ENCODE measurements around the gene ANKFY1.

ANKFY1 gene, protein sequence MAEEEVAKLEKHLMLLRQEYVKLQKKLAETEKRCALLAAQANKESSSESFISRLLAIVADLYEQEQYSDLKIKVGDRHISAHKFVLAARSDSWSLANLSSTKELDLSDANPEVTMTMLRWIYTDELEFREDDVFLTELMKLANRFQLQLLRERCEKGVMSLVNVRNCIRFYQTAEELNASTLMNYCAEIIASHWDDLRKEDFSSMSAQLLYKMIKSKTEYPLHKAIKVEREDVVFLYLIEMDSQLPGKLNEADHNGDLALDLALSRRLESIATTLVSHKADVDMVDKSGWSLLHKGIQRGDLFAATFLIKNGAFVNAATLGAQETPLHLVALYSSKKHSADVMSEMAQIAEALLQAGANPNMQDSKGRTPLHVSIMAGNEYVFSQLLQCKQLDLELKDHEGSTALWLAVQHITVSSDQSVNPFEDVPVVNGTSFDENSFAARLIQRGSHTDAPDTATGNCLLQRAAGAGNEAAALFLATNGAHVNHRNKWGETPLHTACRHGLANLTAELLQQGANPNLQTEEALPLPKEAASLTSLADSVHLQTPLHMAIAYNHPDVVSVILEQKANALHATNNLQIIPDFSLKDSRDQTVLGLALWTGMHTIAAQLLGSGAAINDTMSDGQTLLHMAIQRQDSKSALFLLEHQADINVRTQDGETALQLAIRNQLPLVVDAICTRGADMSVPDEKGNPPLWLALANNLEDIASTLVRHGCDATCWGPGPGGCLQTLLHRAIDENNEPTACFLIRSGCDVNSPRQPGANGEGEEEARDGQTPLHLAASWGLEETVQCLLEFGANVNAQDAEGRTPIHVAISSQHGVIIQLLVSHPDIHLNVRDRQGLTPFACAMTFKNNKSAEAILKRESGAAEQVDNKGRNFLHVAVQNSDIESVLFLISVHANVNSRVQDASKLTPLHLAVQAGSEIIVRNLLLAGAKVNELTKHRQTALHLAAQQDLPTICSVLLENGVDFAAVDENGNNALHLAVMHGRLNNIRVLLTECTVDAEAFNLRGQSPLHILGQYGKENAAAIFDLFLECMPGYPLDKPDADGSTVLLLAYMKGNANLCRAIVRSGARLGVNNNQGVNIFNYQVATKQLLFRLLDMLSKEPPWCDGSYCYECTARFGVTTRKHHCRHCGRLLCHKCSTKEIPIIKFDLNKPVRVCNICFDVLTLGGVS

DNA sequence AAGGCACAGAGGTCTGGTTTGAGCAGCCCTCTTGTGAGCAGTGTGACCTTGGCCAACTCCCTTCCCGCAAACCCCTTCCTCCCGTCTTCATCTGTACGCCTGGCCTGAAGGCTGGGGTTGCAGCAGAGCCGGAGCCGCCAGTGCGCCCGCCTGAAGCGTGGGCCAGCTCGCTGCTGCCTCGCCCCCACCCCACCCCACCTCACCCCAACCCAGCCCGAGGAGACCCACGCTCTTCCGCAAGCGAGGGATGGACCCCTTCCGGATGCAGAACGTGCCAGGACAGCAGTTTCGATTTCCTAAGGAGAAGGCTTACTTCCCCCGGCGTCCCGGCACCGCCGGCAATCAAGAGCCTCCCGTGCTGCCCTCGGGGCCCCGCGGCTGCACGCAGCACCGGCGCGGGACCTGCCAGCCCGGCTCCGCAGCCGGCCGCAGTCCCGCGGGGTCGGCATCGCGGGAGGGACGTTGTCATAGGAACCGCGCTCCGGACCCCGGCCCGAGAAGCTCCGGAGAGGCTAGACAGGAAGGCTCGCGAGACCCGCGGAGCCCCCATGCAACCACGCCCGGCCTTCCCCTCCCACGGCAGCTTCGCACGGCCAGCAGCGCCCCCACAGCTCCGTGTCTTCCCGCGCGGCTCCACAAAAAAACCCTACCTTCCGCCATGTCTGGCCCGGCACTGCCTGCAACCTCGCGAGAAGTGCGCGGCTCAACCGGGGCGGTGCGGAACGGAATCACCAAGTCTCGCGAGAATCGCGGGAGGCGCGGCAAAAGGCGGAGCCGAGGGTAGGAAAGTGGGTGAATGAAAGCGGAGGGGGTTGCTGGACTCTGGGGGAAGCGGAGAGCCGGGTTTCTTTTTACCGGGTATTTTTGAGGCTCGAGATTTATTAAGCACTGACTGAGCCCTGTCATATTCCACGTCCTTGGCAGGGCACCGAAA lies at the start of gene ANKFY1:
Gene ANKFY1 (minus strand): TSS at position 698 of the 934 bp plus-strand sequence. CDS start 38 bp downstream, at position 660.
- DNase-seq (ENCODE audit: low read depth) = peak; percentile 97

DNA sequence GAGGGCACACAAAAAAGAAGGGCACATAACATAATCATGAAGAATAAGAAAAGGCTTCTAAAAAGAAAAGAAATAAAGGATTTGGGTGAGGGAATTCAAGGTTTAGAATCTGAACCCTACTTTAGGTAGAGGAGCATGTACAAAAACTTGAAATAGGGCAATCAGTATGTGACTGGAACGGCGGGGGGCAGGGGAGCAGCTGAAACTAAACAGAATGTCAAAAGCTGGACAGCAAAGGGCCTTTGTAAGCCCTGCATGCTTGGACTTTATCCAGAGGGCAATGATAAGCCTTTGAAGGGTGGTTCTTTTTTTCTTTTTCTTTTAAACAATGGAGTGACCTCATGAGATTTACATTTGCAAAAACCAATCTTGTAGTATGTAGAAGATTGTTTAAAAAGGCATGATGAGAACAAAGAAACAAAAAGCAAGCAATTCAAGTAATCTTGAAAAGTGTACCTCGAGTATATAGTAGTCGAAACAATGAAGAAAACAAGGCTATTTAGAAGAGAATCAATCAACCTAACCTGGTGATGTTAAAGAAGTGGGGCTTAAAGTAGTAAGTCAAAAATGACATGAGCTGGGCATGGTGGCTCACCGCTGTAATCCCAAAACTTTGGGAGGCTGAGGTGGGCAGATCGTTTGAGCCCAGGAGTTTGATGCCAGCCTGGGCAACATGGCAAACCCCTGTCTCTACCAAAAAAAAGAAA lies 46.7 kb upstream of the ANKFY1 start:
- no peak for DNase-seq (ENCODE audit: low read depth)

DNA sequence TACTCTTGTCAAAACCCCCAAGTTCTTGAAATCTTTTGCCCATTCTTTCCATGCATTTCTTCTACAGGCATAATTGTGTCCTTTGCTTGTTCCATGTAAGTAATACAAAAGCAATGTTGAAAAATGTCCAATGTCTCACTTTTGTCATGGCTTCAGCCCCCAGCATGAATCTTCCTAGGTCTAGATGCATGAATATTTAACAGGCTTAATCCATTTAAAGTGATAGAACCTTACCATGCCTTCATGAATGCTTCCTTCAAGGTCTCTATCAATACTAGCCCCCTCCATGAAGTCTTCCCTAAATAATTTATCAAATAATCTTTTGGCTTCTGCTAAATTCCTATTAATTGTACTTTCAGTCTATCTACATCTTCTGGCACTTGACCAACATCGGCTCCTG lies 46.1 kb upstream of the ANKFY1 start:
- no peak for DNase-seq (ENCODE audit: low read depth)

DNA sequence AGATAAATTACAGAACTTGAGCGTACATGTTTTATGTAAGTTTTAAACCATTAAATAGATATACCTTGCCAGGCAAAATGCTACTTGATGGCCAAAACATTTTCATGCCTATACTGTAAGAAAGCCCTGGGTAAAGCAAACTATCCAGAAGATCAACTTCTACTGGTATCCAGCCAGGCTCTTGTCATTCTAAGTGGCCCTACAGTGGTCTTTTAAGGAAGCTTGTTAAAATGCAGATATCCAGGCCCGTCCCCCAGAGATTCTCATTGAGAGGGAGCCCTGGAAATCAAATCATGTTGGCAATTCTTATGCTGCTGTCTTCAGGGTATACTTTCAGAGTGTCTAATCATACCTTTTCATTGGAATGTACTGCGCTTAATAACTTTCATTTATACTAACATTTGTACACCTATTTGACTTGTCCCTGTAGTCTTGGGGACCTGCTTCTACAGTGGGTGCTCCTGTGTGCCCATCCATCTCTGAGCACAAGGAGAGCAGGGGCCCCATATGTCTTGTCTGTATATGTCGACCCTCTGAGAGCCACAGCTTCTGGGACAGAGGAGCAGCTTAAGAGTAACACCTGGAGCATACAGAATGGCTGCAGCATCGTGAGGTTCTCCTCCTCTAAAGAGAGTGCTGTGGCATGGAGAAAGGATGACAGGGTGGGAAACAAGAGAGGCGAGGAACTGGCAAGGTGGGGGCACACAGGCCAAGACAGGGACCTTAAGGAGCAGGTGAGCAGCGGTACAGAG lies 43.6 kb upstream of the ANKFY1 start:
- DNase-seq (ENCODE audit: low read depth) = no peak

DNA sequence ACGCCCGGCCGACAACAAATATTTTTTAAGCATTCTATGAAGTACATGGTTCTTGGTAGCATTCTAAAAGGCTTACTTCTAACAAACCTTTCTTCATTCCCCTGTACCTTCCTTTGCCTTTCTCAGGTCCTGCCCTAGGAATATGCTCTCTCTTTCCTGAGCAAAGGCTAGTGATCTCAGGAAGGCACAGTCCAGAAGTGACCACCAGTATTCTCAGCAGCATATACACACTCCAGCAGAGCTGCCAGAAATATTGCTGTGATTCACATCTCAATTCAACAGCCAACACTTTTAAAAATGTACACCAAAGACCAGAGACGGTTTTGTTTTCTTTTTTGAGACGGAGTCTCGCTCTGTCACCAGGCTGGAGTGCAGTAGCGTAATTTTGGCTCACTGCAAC lies 41.4 kb upstream of the ANKFY1 start:
- DNase-seq (ENCODE audit: low read depth) = no peak

DNA sequence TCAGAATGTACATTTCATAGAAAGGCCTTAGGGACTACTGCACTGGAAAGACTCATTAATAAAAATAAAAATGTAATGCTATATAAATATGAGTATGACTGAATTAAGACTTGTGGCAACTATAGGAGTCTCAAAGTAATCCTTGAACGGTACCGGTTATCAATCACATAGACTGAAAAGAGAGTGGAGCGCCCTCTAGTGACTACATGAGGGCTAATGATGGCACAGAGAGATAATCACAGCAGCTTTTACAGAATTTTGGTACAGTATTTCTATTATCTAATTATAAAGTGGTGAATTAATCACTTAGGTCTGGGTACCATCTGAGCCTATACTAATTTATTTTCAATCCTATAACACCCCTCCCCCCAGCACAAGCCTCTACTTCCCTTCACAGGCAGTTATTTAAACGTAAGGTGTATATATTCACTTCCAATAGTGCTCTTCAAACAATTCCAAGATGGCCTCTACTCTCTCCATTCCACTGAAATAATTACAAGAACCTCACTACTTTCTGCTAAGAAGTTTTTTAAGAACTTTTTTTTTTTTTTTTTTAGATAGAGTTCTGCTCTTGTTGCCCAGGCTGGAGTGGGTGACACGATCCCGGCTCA lies 40.7 kb upstream of the ANKFY1 start:
- DNase-seq (ENCODE audit: low read depth) = peak; percentile 25

DNA sequence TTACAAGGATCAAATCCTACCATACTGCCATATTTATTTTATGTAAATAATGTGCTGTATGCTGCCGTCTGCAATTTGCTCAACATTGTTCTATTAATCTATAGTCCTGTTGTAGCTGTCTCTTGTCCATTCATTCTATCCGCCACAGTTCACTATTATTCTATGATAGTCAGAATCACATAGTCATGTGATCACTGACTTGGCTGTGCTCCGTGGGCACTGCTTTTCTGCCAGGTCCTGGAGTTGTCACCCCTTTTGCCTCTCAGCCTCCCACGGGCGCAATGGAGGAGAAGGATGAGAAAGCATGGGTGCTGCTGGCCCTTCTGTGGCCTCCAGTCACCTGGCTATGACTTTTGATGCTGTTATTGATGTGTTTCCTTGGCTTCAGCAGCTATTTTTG lies 37.3 kb upstream of the ANKFY1 start:
- no peak for DNase-seq (ENCODE audit: low read depth)

DNA sequence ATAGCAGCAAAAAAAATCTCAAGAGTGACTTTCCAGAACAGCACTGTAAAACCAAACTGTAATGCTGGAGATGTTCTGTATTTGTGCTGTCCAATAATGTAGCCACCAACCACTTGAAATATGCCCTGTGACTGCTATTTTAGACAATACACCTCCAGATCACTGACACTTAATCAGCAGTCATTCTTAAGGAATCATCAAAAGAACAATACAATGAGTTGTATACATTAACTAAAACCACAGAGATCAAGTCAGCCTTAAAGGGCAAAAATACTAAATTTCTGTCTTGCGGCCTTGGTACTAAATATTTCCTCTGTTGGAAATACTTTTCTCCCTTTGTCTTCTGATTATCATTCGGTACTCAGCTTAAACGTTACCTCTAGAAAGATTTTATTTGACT lies 33.6 kb upstream of the ANKFY1 start:
- DNase-seq (ENCODE audit: low read depth) = no peak

DNA sequence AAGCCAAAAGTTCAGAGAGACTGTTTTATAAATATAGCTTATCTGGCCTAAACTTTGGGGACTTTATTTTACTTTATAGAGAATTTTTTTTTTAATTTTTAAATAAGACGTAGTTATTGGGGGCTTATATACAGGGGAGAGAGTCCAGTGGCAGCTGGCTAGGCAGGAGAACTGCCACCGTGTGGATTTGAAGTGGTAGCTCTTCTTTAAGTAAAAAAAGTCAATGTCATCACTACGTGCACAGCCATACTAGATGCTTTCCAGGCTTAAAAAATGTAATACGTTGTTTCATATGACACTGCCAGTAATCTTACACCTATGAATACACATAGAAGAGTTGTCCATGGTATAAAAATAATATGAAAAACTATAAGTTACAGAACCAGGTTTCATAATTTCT lies 31.9 kb upstream of the ANKFY1 start:
- DNase-seq (ENCODE audit: low read depth) = no peak

DNA sequence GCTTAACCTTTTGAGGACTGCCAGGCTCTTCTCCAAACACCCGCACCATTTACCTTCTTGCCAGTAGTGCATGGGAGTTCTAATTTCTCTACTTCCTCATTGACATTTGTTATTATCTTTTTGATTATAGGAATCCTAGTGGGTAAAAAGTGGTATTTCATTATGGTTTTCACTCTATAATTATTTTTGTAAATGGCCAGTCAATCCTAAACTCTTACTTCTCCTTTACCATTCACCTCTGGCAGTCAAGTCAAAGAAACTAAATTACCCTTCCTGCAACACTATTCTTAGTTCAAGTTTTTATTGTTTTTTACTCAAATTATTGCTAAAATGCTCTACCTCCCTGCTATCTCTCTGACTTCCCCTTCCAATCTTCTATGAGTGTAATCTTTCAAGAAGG lies 29.8 kb upstream of the ANKFY1 start:
- no peak for DNase-seq (ENCODE audit: low read depth)

DNA sequence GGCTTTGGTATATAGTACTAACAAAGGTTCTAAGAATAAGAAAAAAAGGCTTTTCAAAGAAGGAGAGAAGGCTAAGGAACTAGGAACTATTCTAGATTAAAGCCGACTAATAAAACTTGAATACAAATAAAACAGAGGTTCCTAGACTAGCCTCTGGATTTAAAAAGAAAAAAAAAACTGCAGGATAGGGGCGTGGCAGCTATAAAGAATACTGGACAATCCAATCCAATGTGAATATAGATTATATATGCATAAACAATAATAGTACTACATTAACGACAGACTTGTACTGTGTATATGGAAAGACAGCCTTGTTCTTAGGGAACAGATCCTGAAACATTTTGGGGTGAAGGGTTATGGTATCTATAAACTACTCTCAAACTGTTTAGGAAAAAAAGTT lies 23.9 kb upstream of the ANKFY1 start:
- DNase-seq (ENCODE audit: low read depth) = no peak

DNA sequence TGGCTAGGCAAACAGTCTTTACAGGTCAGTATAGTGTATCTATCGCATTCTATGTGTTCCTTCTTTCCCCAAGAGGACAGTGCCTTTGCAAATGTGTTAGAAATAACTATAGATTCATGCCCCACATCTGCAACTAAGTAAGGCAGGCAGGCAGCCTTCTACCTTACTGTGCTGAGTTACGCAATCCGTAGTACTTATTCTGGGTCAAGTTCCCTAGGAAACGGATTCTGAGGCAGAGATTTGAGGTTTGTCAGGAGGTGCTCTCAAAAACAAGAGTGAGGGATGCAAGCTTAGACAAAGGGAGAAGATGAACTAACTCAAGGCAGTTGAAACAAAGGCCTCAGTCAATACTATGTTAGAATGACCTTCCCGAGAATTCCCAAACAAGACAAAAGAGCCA lies 12.7 kb upstream of the ANKFY1 start:
- DNase-seq (ENCODE audit: low read depth) = no peak

DNA sequence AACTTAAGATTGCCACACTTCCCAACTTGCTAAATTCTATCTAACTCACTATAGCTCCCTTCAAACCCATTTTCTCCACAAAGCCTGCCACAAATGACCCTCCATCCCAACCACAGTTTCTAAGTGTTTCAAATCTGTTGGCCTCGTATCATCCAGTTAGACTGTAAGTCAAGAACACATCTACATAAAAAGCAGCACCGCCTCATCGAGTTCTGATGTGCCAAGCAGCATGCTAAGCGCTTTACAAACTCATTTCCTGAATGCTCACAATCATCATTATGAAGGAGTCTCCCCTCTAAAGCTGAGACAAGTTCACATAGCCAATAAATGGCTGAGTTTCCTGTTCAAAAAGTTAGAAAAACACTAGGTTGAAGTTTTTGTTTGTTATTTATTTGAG lies 9.2 kb upstream of the ANKFY1 start:
- no peak for DNase-seq (ENCODE audit: low read depth)

DNA sequence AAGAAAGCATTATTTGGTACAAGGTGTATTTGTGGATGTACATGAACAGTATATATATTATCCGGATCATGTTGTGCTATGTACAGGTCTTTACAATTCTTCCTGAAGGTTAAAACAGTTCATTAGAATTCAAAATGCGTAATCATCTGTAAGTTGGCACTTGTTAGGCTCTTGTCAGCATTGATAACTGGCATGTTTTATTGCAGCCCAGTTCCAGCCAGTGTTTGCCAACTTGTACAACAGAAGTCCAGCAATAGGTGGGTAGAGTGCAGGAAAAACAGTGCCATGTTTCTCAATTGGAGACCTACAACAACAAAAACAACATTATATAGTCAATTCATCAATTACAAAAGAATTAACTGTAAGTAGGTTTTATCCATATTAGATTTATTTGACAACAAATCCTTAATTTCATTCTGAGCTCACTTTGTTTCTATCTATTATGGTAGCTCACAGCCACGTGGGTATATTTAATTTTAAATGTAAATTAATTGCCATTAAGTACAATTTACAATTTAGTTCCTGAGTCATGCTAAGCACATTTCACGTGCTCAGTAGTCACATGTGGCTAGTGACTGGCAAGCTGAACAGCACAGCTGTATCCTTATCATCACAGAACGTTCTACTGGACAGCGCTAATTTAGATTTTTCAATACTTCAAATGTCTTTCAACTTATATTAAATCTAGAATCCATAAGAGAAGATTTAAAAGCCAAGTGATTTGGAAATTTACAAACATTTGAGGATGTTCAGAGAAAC lies 8.6 kb upstream of the ANKFY1 start:
- DNase-seq (ENCODE audit: low read depth) = no peak

DNA sequence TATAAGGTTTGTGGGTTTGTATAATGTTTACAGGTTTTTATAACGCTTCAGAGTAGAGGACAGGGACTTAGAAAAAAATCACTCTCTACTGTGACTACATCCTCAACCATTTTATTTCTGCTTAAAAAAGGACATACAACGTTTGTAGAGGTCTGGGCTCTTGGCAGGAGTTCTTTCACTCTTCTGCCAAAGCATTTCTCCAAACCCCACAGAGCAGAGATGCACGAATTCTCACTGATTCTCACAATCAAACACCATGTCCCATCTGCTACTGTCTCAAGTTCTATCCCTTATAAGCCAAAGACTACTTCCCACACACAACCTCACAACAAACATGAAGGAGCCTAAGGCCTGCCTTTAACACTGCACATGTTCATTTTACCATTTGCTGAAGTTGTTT lies 7.0 kb upstream of the ANKFY1 start:
- DNase-seq (ENCODE audit: low read depth) = no peak

DNA sequence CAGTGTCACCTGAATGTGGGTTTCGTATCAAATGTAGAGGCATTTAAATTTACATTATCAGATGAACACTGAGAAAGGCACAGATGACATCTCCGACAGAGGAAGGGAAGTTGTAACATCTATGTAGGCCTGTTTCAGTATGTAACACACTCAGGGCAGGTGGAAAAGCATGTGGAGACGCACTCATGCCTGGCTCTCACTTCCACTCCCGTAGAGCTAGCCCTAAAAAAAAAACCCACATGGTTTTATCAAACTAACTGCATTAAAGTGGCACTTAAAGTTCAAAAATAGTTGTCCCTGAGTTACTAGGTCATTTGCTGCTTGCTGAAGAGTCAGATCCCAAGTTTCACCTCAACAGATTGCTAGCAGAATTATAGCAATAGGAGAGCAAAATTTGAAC lies 6.1 kb upstream of the ANKFY1 start:
- DNase-seq (ENCODE audit: low read depth) = no peak

DNA sequence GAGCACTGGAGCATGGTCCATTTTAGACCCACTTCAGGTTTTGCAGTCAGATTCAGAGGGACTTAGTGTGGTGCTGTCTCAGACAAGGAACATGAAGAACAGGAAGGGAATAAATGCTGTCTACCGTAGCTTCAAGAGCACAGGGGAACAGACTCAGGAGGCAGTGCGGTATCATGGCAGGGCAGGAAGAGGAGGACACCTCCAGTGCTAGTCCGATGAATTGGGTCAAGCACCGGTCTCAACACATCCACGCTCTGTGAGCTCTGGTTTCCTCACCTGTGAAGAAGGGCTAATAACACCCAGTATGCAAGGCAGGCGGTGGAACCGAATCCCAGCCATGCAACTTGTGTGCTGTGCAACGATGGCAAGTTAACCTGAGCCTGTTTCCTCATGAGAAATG lies 3.6 kb upstream of the ANKFY1 start:
- no peak for DNase-seq (ENCODE audit: low read depth)

DNA sequence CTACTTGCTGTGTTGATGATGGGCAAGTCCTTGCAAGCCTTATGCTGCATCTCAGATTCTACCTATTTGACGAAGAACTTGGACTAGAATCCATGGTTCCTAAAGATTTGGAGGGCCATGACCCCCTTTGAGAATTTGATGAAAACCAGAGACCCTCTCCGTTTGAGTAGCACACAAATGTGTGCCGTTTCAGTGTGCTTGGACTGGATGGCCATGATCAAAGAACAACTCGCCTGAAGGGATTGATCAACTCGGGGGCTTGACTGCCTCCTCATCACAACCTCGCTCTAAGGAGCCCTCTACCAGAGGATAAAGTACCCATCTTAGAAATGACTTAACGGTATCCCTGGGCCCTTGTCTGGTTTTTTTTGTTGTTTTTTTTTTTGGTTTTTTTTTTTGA lies 2.8 kb upstream of the ANKFY1 start:
- DNase-seq (ENCODE audit: low read depth) = no peak

DNA sequence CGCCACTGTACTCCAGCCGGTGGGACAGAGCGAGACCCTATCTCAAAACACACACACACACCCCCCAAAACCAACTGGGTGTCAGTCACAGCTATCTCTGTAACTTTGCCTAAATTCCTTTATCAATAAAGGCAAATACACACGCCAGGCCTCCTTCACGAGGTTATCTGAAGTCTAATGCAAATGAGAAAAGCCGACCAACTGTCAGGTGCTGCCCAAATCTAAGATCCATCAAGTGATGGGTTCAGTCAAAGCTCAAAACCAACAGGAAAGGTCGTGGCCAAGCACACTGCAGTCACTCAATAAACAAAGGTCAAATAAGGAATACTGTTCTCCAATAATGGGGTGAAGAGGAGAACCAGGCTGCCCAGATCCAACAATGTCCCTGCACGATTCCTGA lies 1.1 kb downstream of the ANKFY1 start:
- no peak for DNase-seq (ENCODE audit: low read depth)
